HepG2 (cell line): ENCODE measurements around the gene ARHGAP26. TPM values are rescaled to one million over a fixed set of nuclear protein-coding genes. Genes with fewer than 3 reads are reported as not detected.

Experiments
- ATAC-seq: fragments of 200-7000 bp; cut with Tn5 transposase; 3 replicates; pipeline ENCODE4 v1.9.1; 2020; ENCODE audit warnings: mild to moderate bottlenecking, moderate library complexity
- BruUV-seq: library from RNA; stranded (reverse); fragments of 400-500 nt; replicated peaks from 2 replicates; lab custom pipeline; 2021; lab: Mats Ljungman, UMichigan
- CTCF ChIA-PET: fragments of 300-600 bp; formaldehyde crosslinking; extraction: SDS; loops from one replicate; lab custom pipeline; 2021; ENCODE audit warnings: low total read pairs, inconsistent platforms, low intra/inter-chr PET ratio; lab: Yijun Ruan, JAX
- POLR2A ChIA-PET: fragments of 350-600 bp; sonication (Branson Sonifier 250); formaldehyde crosslinking; loops from one replicate; lab custom pipeline; 2020; ENCODE audit warnings: antibody characterized with exemption, inconsistent platforms; lab: Yijun Ruan, JAX
- DNase-seq: peaks from one replicate; pipeline ENCODE4 v3.0.0-alpha.2; 2015; ENCODE audit warnings: low spot score
- FAIRE-seq: peaks from 3 replicates; lab custom pipeline; 2011; peaks lifted over from hg19 to GRCh38; lab: Jason Lieb, UNC
- H2AFZ ChIP-seq: one replicate; pipeline ENCODE4 v1.6.1; 2011; ENCODE audit warnings: low read length, inconsistent platforms
- H3K27ac ChIP-seq: fragments of 300-600 bp; 3 replicates; pipeline ENCODE4 v1.8.0; 2011; ENCODE audit warnings: mixed run types, mild to moderate bottlenecking, mixed read lengths, low read length, inconsistent platforms; ENCODE audit not compliant: insufficient read depth; ENCODE audit errors: extremely low read length
- H3K27me3 ChIP-seq, 2 experiments: fragments of 200-600 bp in 1 of 2; 2 replicates in 1 of 2; 3 replicates in 1 of 2; pipeline versions ENCODE4 v1.6.0 to v1.8.0; 2011; ENCODE audit warnings: low read length in 2 of 2, mild to moderate bottlenecking in 2 of 2, moderate library complexity in 2 of 2, inconsistent platforms in 1 of 2; ENCODE audit not compliant: insufficient read depth in 2 of 2, control insufficient read depth in 1 of 2
- H3K36me3 ChIP-seq, 2 experiments: fragments of 200-600 bp in 1 of 2; replicated peaks in 1 of 2; 2 replicates in 1 of 2; 3 replicates in 1 of 2; pipeline versions ENCODE4 v1.5.1 to v1.8.0; 2011; ENCODE audit warnings: low read length in 2 of 2, inconsistent platforms in 1 of 2; ENCODE audit not compliant: insufficient read depth in 2 of 2, control insufficient read depth in 1 of 2
- H3K4me1 ChIP-seq: 2 replicates; pipeline ENCODE4 v1.5.1; 2012; ENCODE audit warnings: low read length, inconsistent platforms; ENCODE audit not compliant: insufficient read depth
- H3K4me2 ChIP-seq: 2 replicates; pipeline ENCODE4 v1.6.0; 2011; ENCODE audit warnings: low read depth, low read length, inconsistent platforms
- H3K4me3 ChIP-seq, 3 experiments: fragments of 200-600 bp in 1 of 3; sonication (generic), shearing (Covaris generic) in 1 of 3; replicated peaks in 1 of 3; 2 replicates each; pipeline ENCODE4 v1.5.1; 2011 to 2016; ENCODE audit warnings: low read length in 3 of 3, inconsistent platforms in 2 of 3, low read depth in 2 of 3, mild to moderate bottlenecking in 2 of 3, control low read depth in 1 of 3, mixed read lengths in 1 of 3; ENCODE audit not compliant: insufficient read depth in 1 of 3
- H3K79me2 ChIP-seq: one replicate; pipeline ENCODE4 v1.6.1; 2011; ENCODE audit warnings: low read length, inconsistent platforms; ENCODE audit not compliant: insufficient read depth
- H3K9ac ChIP-seq: 2 replicates; pipeline ENCODE4 v1.6.0; 2011; ENCODE audit warnings: mild to moderate bottlenecking, low read depth, low read length, inconsistent platforms; ENCODE audit not compliant: insufficient read depth
- H3K9me3 ChIP-seq: 2 replicates; pipeline ENCODE4 v1.5.1; 2012; ENCODE audit warnings: mild to moderate bottlenecking, low read length
- H4K20me1 ChIP-seq: 2 replicates; pipeline ENCODE4 v1.6.0; 2011; ENCODE audit warnings: inconsistent platforms, mild to moderate bottlenecking, low read length, moderate library complexity; ENCODE audit not compliant: insufficient read depth
- ESRRA ChIP-seq: sonication (generic); formaldehyde crosslinking; IDR thresholded peaks from 2 replicates; pipeline ENCODE4 v1.5.1; 2020; ENCODE audit warnings: mild to moderate bottlenecking, low read depth, missing genetic modification reagents
- HDAC2 ChIP-seq: sonication (generic); formaldehyde crosslinking; IDR thresholded peaks from 2 replicates; pipeline ENCODE4 v1.4.0; 2020; ENCODE audit warnings: missing genetic modification reagents
- LRRFIP1 ChIP-seq: sonication (generic); formaldehyde crosslinking; conservative IDR thresholded peaks from 2 replicates; pipeline ENCODE4 v1.4.0; 2020; ENCODE audit warnings: missing genetic modification reagents
- NFE2 ChIP-seq: sonication (generic); formaldehyde crosslinking; IDR thresholded peaks from 2 replicates; pipeline ENCODE4 v1.4.0; 2020; ENCODE audit warnings: missing genetic modification reagents
- NFKB2 ChIP-seq: sonication (generic); formaldehyde crosslinking; IDR thresholded peaks from 2 replicates; pipeline ENCODE4 v1.4.0; 2020; ENCODE audit warnings: missing genetic modification reagents, borderline replicate concordance
- RFXAP ChIP-seq: sonication (generic); formaldehyde crosslinking; IDR thresholded peaks from 2 replicates; pipeline ENCODE4 v1.4.0; 2020; ENCODE audit warnings: missing genetic modification reagents, borderline replicate concordance
- SALL2 ChIP-seq: sonication (generic); formaldehyde crosslinking; IDR thresholded peaks from 2 replicates; pipeline ENCODE4 v1.8.1; 2023; ENCODE audit warnings: mild to moderate bottlenecking, missing genetic modification reagents, inconsistent platforms
- SRSF1 ChIP-seq: fragments of 200-400 bp; formaldehyde crosslinking; optimal IDR thresholded peaks from 2 replicates; pipeline ENCODE3; 2017; ENCODE audit warnings: mild to moderate bottlenecking, low read depth, low read length, moderate library complexity
- TEAD2 ChIP-seq: sonication (generic); formaldehyde crosslinking; IDR thresholded peaks from 2 replicates; pipeline ENCODE4 v1.9.0; 2021; ENCODE audit warnings: missing genetic modification reagents
- THAP11 ChIP-seq: IDR thresholded peaks from 2 replicates; pipeline ENCODE4 v1.6.1; 2016; ENCODE audit warnings: missing biosample characterization, missing genetic modification reagents
- ZBTB43 ChIP-seq: sonication (generic); formaldehyde crosslinking; conservative IDR thresholded peaks from 2 replicates; pipeline ENCODE4 v1.4.0; 2020; ENCODE audit warnings: missing genetic modification reagents
- ZNF296 ChIP-seq: sonication (generic); formaldehyde crosslinking; conservative IDR thresholded peaks from 2 replicates; pipeline ENCODE4 v1.5.0; 2020; ENCODE audit warnings: mild to moderate bottlenecking, missing genetic modification reagents
- ZNF30 ChIP-seq: sonication (generic); formaldehyde crosslinking; IDR thresholded peaks from 2 replicates; pipeline ENCODE4 v1.5.0; 2020; ENCODE audit warnings: mild to moderate bottlenecking, missing genetic modification reagents
- ZNF556 ChIP-seq: sonication (generic); formaldehyde crosslinking; IDR thresholded peaks from 2 replicates; pipeline ENCODE4 v1.4.0; 2020; ENCODE audit warnings: mild to moderate bottlenecking, missing genetic modification reagents, borderline replicate concordance
- ZNF660 ChIP-seq: sonication (generic); formaldehyde crosslinking; IDR thresholded peaks from 2 replicates; pipeline ENCODE4 v1.5.1; 2020; ENCODE audit warnings: mild to moderate bottlenecking, low read depth, missing genetic modification reagents, borderline replicate concordance
- ZNF83 ChIP-seq: sonication (generic); formaldehyde crosslinking; IDR thresholded peaks from 2 replicates; pipeline ENCODE4 v1.4.0; 2020; ENCODE audit warnings: missing genetic modification reagents, mild to moderate bottlenecking, borderline replicate concordance
- WGBS: methylation state at CpG from one replicate; pipeline ENCODE4 v1.1.6; 2017; ENCODE audit warnings: low lambda C conversion rate; 5-methylcytosine and 5-hydroxymethylcytosine counted together
- in situ Hi-C: cut with HindIII; loops from 2 replicates; pipeline ENCODE4 v1.10.0; 2017; ENCODE audit warnings: low pct_unique_long_range_greater_than_20kb; ENCODE audit not compliant: extremely low pct_ligation_motif_present
- intact Hi-C: fragments of 100-400 bp; cut with micrococcal nuclease; formaldehyde crosslinking; loops from one replicate; pipeline ENCODE4 v1.10.0; 2022; ENCODE audit not compliant: unreplicated experiment
- polyA plus RNA-seq, 8 experiments: library from polyadenylated mRNA; depleted of rRNA in 3 of 8; stranded (reverse) in 7 of 8; unstranded in 1 of 8; fragments of >200 nt; fragmentation: Illumina TruSeq in 4 of 8; extraction: Trizol in 4 of 8; gene quantifications; 2 replicates each; pipeline versions ENCODE4 v1.2.1 to v1.2.3, GENCODE V29; 2011 to 2016; ENCODE audit warnings: low read depth in 4 of 8, missing spikeins in 1 of 8, mixed read lengths in 1 of 8; ENCODE audit not compliant: insufficient read depth in 1 of 8
- total RNA-seq, 5 experiments: library from RNA; depleted of rRNA; stranded (reverse); fragments of >200 nt; fragmentation: Illumina TruSeq; extraction: Trizol; gene quantifications; 2 replicates each; pipeline ENCODE4 v1.2.3, GENCODE V29; 2016; ENCODE audit warnings: low read depth in 1 of 5

The ARHGAP26 gene
- total and polyA plus RNA-seq, 2 of the 13 experiments (the other 11 are each of a cell fraction or from before 2014, with no cell fraction given) = 9.6 to 18.2 TPM

DNA sequence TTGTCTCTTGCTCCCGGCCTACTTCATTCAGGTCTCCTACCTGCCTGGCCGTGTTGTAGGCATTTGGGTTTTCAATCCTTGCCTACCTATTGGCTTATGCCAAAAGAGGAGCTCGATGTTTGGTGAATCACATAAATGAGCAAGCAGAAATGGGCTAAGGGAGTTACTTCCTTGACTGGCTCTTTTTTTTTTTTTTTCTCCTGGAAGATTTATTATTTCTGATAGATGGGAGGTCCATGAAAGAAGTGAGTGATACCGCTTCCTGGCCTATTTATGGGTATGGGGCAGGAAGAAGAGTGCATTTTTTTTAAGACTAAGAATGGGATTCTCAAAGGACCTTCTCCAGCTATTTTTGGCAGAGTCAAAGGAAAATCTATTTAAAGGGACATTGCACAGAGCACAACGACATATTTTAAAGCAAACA lies 294.1 kb downstream of the ARHGAP26 start:
- H3K27ac ChIP-seq = no peak overlapping the region
- ATAC-seq (no peak), FAIRE-seq (no peak), DNase-seq (no peak)
- no peak overlapping the region for H3K4me2 ChIP-seq
- no peaks in the 10 kb centered on the region for H3K27me3 ChIP-seq
- no peaks in the 10 kb centered on the region for H3K4me1 ChIP-seq
- intact Hi-C loops = no loop called here
- BruUV-seq = no TSS peak
- H3K9me3 ChIP-seq = no peaks in the 10 kb centered on the region
- H2AFZ ChIP-seq = no peak overlapping the region
- no peaks in the 10 kb centered on the region for H4K20me1 ChIP-seq
- WGBS = 93% methylated on average over 5 of the region's 5 CpGs
- POLR2A ChIA-PET = no interaction called here
- in situ Hi-C loops = no loop called here
- H3K36me3 ChIP-seq = peaks cover 6 to 10% of the 10 kb centered on the region in 2 experiments; a peak in 4 of 5 replicates
- H3K4me3 ChIP-seq = no peak overlapping the region
- no peak overlapping the region for H3K9ac ChIP-seq
- no peaks in the 10 kb centered on the region for H3K79me2 ChIP-seq
- CTCF ChIA-PET = no interaction called here
- TF ChIP-seq SRSF1 (no peak), ZNF660 (CRISPR knock-in tag) (no peak), RFXAP (no peak), THAP11 (CRISPR knock-in tag) (no peak), ESRRA (CRISPR knock-in tag) (no peak), NFKB2 (CRISPR knock-in tag) (no peak), NFE2 (no peak), TEAD2 (CRISPR knock-in tag) (no peak), ZBTB43 (CRISPR knock-in tag) (no peak), LRRFIP1 (CRISPR knock-in tag) (no peak), SALL2 (CRISPR knock-in tag) (no peak), ZNF556 (CRISPR knock-in tag) (no peak), ZNF296 (CRISPR knock-in tag) (no peak), ZNF83 (no peak), ZNF30 (CRISPR knock-in tag) (no peak), HDAC2 (CRISPR knock-in tag) (no peak)
